HEK293 (cell line): ENCODE results near the gene DNAJA1.

Experiments
- CTCF ChIA-PET: fragments of 350-600 bp; formaldehyde crosslinking; extraction: SDS; loops from one replicate; lab custom pipeline; 2021; ENCODE audit warnings: antibody characterized with exemption; lab: Yijun Ruan, JAX
- POLR2A ChIA-PET: fragments of 300-600 bp; formaldehyde crosslinking; extraction: SDS; loops from one replicate; lab custom pipeline; 2020; ENCODE audit warnings: antibody characterized with exemption, inconsistent platforms; lab: Yijun Ruan, JAX
- H3K27ac ChIP-seq: fragments of 200-500 bp; sonication (Bioruptor generic); 2 replicates; pipeline ENCODE4 v1.5.1; 2014; ENCODE audit warnings: low read depth, low read length, control low read depth, inconsistent platforms; ENCODE audit errors: extremely low read depth
- H3K36me3 ChIP-seq, 2 experiments: fragments of 200-500 bp in 1 of 2; sonication (Bioruptor generic) in 1 of 2; 1 replicate in 1 of 2; 2 replicates in 1 of 2; pipeline ENCODE4 v1.5.1; 2014 to 2017; ENCODE audit warnings: inconsistent platforms in 2 of 2, low read length in 2 of 2; ENCODE audit not compliant: control insufficient read depth in 2 of 2, insufficient read depth in 1 of 2
- H3K4me1 ChIP-seq: fragments of 200-500 bp; sonication (Bioruptor generic); 2 replicates; pipeline ENCODE4 v1.5.1; 2014; ENCODE audit warnings: mild to moderate bottlenecking, low read length, inconsistent platforms; ENCODE audit not compliant: control insufficient read depth, insufficient read depth
- H3K4me3 ChIP-seq: 2 replicates; pipeline ENCODE4 v1.5.1; 2011; ENCODE audit warnings: low read depth, mild to moderate bottlenecking, control low read depth, low read length, moderate library complexity
- H3K9me3 ChIP-seq: fragments of 200-500 bp; sonication (Bioruptor generic); 2 replicates; pipeline ENCODE4 v1.5.1; 2014; ENCODE audit warnings: low read depth, low read length, inconsistent platforms; ENCODE audit not compliant: control insufficient read depth, insufficient read depth
- IKZF3 ChIP-seq: fragments of 450-650 bp; IDR thresholded peaks from 2 replicates; pipeline ENCODE4 v1.5.0; 2018; ENCODE audit warnings: missing biosample characterization, mild to moderate bottlenecking, missing genetic modification characterization, moderate library complexity
- KLF1 ChIP-seq: fragments of 450-650 bp; formaldehyde crosslinking; IDR thresholded peaks from 2 replicates; pipeline ENCODE4 v1.5.1; 2016; ENCODE audit warnings: missing biosample characterization, missing genetic modification characterization
- KLF16 ChIP-seq: fragments of 450-650 bp; formaldehyde crosslinking; IDR thresholded peaks from 2 replicates; pipeline ENCODE4 v1.5.1; 2017; ENCODE audit warnings: missing biosample characterization, missing genetic modification characterization
- KLF17 ChIP-seq: fragments of 450-650 bp; formaldehyde crosslinking; IDR thresholded peaks from 2 replicates; pipeline ENCODE4 v1.5.1; 2016; ENCODE audit warnings: missing biosample characterization, missing genetic modification characterization
- KLF7 ChIP-seq: fragments of 450-650 bp; formaldehyde crosslinking; IDR thresholded peaks from 2 replicates; pipeline ENCODE4 v1.5.1; 2016; ENCODE audit warnings: missing biosample characterization, missing genetic modification characterization, borderline replicate concordance
- KLF8 ChIP-seq: fragments of 450-650 bp; formaldehyde crosslinking; IDR thresholded peaks from 2 replicates; pipeline ENCODE4 v1.5.1; 2016; ENCODE audit warnings: missing biosample characterization, missing genetic modification characterization
- PBX3 ChIP-seq: sonication (generic); formaldehyde crosslinking; IDR thresholded peaks from 2 replicates; pipeline ENCODE4 v1.8.1; 2022; ENCODE audit warnings: mild to moderate bottlenecking, moderate library complexity, missing genetic modification reagents
- SP2 ChIP-seq: fragments of 450-650 bp; formaldehyde crosslinking; IDR thresholded peaks from 2 replicates; pipeline ENCODE4 v1.5.1; 2016; ENCODE audit warnings: missing biosample characterization, missing genetic modification characterization
- SP3 ChIP-seq: fragments of 450-650 bp; formaldehyde crosslinking; IDR thresholded peaks from 2 replicates; pipeline ENCODE4 v1.5.1; 2016; ENCODE audit warnings: missing biosample characterization, missing genetic modification characterization
- SP7 ChIP-seq: fragments of 450-650 bp; formaldehyde crosslinking; IDR thresholded peaks from 2 replicates; pipeline ENCODE4 v1.5.1; 2016; ENCODE audit warnings: missing biosample characterization, missing genetic modification characterization
- ZBTB11 ChIP-seq: fragments of 450-650 bp; formaldehyde crosslinking; conservative IDR thresholded peaks from 2 replicates; pipeline ENCODE4 v1.5.1; 2016; ENCODE audit warnings: low read depth, missing biosample characterization, missing genetic modification characterization
- ZBTB17 ChIP-seq: fragments of 450-650 bp; formaldehyde crosslinking; IDR thresholded peaks from 2 replicates; pipeline ENCODE4 v1.5.1; 2016; ENCODE audit warnings: missing biosample characterization, missing genetic modification characterization
- ZBTB21 ChIP-seq: fragments of 450-650 bp; formaldehyde crosslinking; IDR thresholded peaks from 2 replicates; pipeline ENCODE4 v1.5.1; 2017; ENCODE audit warnings: missing biosample characterization, missing genetic modification characterization
- ZBTB6 ChIP-seq: fragments of 450-650 bp; formaldehyde crosslinking; IDR thresholded peaks from 2 replicates; pipeline ENCODE4 v1.5.1; 2017; ENCODE audit warnings: missing biosample characterization, missing genetic modification characterization
- ZEB2 ChIP-seq: fragments of 450-650 bp; formaldehyde crosslinking; IDR thresholded peaks from 2 replicates; pipeline ENCODE4 v1.5.1; 2016; ENCODE audit warnings: missing biosample characterization, missing genetic modification characterization
- ZFHX2 ChIP-seq: fragments of 450-650 bp; formaldehyde crosslinking; conservative IDR thresholded peaks from 2 replicates; pipeline ENCODE4 v1.5.1; 2016; ENCODE audit warnings: missing biosample characterization, missing genetic modification characterization
- ZNF223 ChIP-seq: fragments of 450-650 bp; formaldehyde crosslinking; IDR thresholded peaks from 2 replicates; pipeline ENCODE4 v1.5.1; 2016; ENCODE audit warnings: missing biosample characterization, missing genetic modification characterization
- ZNF391 ChIP-seq: fragments of 450-650 bp; formaldehyde crosslinking; IDR thresholded peaks from 2 replicates; pipeline ENCODE4 v1.5.1; 2016; ENCODE audit warnings: low read depth, missing biosample characterization, missing genetic modification characterization, borderline replicate concordance
- ZNF449 ChIP-seq: fragments of 450-650 bp; formaldehyde crosslinking; IDR thresholded peaks from 2 replicates; pipeline ENCODE4 v1.5.1; 2017; ENCODE audit warnings: missing biosample characterization, mild to moderate bottlenecking, missing genetic modification characterization, moderate library complexity
- ZNF501 ChIP-seq: fragments of 450-650 bp; formaldehyde crosslinking; IDR thresholded peaks from 2 replicates; pipeline ENCODE4 v1.5.1; 2016; ENCODE audit warnings: missing biosample characterization, missing genetic modification characterization
- ZNF639 ChIP-seq: fragments of 450-650 bp; formaldehyde crosslinking; IDR thresholded peaks from 2 replicates; pipeline ENCODE4 v1.5.1; 2016; ENCODE audit warnings: missing biosample characterization, missing genetic modification characterization
- ZNF792 ChIP-seq: fragments of 450-650 bp; formaldehyde crosslinking; IDR thresholded peaks from 2 replicates; pipeline ENCODE4 v1.5.1; 2016; ENCODE audit warnings: missing biosample characterization, missing genetic modification characterization
- ZSCAN4 ChIP-seq: fragments of 450-650 bp; formaldehyde crosslinking; IDR thresholded peaks from 2 replicates; pipeline ENCODE4 v1.5.1; 2017; ENCODE audit warnings: missing biosample characterization, missing genetic modification characterization
- ZXDB ChIP-seq: fragments of 450-650 bp; formaldehyde crosslinking; IDR thresholded peaks from 2 replicates; pipeline ENCODE4 v1.5.1; 2016; ENCODE audit warnings: missing biosample characterization, missing genetic modification characterization

The DNAJA1 gene

GRCh38 chr9:33024966-33025571, at the start of gene DNAJA1:
Gene DNAJA1, plus strand, starts transcription at chr9:33025273. Its CDS starts 1,212 bp downstream, at chr9:33026485.
- peak within 1 kb of the TSS; percentile 94 for H3K27ac ChIP-seq
- ChIA-PET POLR2A (interaction anchor here (0.6 to 6.1 kb wide), 43 partner anchors 9 to 1613 kb away, joined by 3 to 95 read pairs (median 7); partner anchors contain the start of genes ACO1, APTX, B4GALT1 and BAG1), CTCF (interaction anchor here (0.7 to 0.8 kb wide), 3 partner anchors 441 to 453 kb away, joined by 3 to 4 read pairs (median 3); no protein-coding TSS in a partner anchor)
- no peaks in the 10 kb centered on the region; the same call in 1 of the 2 replicates for H3K4me1 ChIP-seq
- no peaks in the 10 kb centered on the region for H3K9me3 ChIP-seq
- H3K36me3 ChIP-seq, result peaks cover 4 to 57% of the 10 kb centered on the region in 2 experiments
- H3K4me3 ChIP-seq, result peak within 1 kb of the TSS; percentile 77
- TF ChIP-seq SP7 (peak; percentile 55; the same call in 1 of the 2 replicates), ZEB2 (tag by site-specific recombination) (peak; percentile 57; the same call in 1 of the 2 replicates), ZBTB21 (tag by site-specific recombination) (0 out of 2 replicates have a peak, but pooled peaks have one; percentile 13), PBX3 (CRISPR knock-in tag) (peak; percentile 80), KLF8 (tag by site-specific recombination) (peak; percentile 56; the same call in 1 of the 2 replicates), ZBTB17 (0 out of 2 replicates have a peak, but pooled peaks have one; percentile 46), SP2 (tag by site-specific recombination) (peak; percentile 81), ZNF501 (tag by site-specific recombination) (peak; percentile 95), SP3 (tag by site-specific recombination) (peak; percentile 64), ZNF391 (tag by site-specific recombination) (peak; percentile 92; the same call in 1 of the 2 replicates), ZFHX2 (peak; percentile 70), KLF1 (tag by site-specific recombination) (peak; percentile 73), KLF17 (tag by site-specific recombination) (peak; percentile 21; the same call in 1 of the 2 replicates), ZBTB11 (tag by site-specific recombination) (peak; percentile 79), ZBTB6 (tag by site-specific recombination) (0 out of 2 replicates have a peak, but pooled peaks have one; percentile 13), KLF7 (tag by site-specific recombination) (no peak), IKZF3 (peak; percentile 47; the same call in 1 of the 2 replicates), KLF16 (tag by site-specific recombination) (peak; percentile 40; the same call in 1 of the 2 replicates), ZXDB (0 out of 2 replicates have a peak, but pooled peaks have one; percentile 51), ZNF639 (no peak), ZNF223 (tag by site-specific recombination) (no peak), ZSCAN4 (tag by site-specific recombination) (no peak), ZNF792 (tag by site-specific recombination) (no peak), ZNF449 (tag by site-specific recombination) (peak; percentile 62; the same call in 1 of the 2 replicates)
